Activated T-helper 2 cell treated with anti-CD3 and anti-CD28 coated beads, Interferon-gamma antibody, Interleukin-2, Interleukin-4, amounts not matched to agents 10 μg/mL and 5 μg/mL and 100 μg/mL, durations not matched to agents 14 hours and 24 hours and 36 hours (primary cell): Measurements from ENCODE around the gene TMEM61. TPM values are rescaled to one million over a fixed set of nuclear protein-coding genes. Genes with fewer than 3 reads are reported as not detected.
"Not testable (repeated sequence)": the region's sequence is repeated elsewhere in the genome, so short reads cannot be mapped to it uniquely, and the experiment has no call there.

ENCODE experiments used
- DNase-seq: peaks from one replicate; pipeline ENCODE4 v3.0.0; 2021; ENCODE audit warnings: low spot score
- H3K27ac Mint-ChIP-seq: one replicate; pipeline ENCODE4 v1.8.0; 2021; ENCODE audit warnings: mixed read lengths
- H3K27me3 Mint-ChIP-seq: one replicate; pipeline ENCODE4 v1.8.0; 2021; ENCODE audit warnings: low read depth, mixed read lengths
- H3K36me3 Mint-ChIP-seq: one replicate; pipeline ENCODE4 v1.8.0; 2021; ENCODE audit warnings: low read depth, mixed read lengths
- H3K4me1 Mint-ChIP-seq: one replicate; pipeline ENCODE4 v1.8.0; 2021; ENCODE audit warnings: low read depth, mixed read lengths
- H3K4me3 Mint-ChIP-seq: one replicate; pipeline ENCODE4 v1.8.0; 2021; ENCODE audit warnings: low read depth, mild to moderate bottlenecking, moderate library complexity, mixed read lengths
- H3K9me3 Mint-ChIP-seq: one replicate; pipeline ENCODE4 v1.8.0; 2021; ENCODE audit warnings: mixed read lengths
- intact Hi-C: fragments of 100-400 bp; cut with micrococcal nuclease; formaldehyde crosslinking; loops from one replicate; pipeline ENCODE4 v1.15.1; 2023
- total RNA-seq: library from RNA; stranded (reverse); gene quantifications from 2 replicates; pipeline ENCODE4 v1.2.3, GENCODE V29; 2022

Gene TMEM61
- total RNA-seq, 1 donor from 2014 or later, result 0.16 TPM

DNA sequence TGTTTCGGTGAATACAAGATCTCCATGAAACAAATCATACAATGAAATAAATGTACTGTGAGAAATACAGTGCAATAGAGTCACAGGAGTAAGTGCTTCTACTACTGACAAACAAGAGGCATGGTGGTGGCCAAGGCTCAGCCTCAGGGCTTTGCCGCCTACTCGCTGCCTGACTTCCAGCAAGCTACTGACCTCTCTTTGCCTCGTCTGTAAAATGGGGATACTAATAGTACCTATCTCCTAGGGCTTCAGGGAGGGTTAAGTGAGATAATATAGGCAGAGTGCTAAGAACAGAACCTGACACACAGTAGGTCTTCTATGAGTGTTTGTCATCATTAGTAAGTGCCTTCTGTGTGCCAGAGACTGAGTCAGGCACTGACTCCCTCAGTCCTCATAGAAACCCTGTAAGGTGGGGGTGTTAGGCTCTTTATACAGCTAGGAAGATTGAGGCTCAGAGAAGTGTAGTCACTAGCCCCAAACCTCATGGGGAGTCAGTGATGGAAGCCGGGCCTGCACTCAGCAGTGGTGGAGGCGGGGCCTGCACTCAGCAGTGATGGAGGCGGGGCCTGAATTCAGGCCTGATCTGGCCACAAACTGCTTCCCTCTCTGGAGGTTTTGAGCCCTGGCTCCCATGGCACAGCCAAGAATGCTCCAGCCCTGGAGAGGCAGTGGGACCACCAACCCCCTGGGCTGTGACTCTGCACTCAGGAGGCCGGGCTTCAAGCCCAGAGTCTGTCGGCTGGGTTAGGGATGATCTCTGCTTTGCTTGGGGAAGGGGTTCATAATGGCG lies 25.1 kb downstream of the TMEM61 start:
- intact Hi-C loops, result no loop called here
- Mint-ChIP-seq H3K27me3 (no peaks in the 10 kb centered on the region), H3K9me3 (no peaks in the 10 kb centered on the region), H3K27ac (no peak overlapping the region), H3K36me3 (no peaks in the 10 kb centered on the region), H3K4me1 (no peaks in the 10 kb centered on the region), H3K4me3 (no peak overlapping the region)
- DNase-seq, result no peak

DNA sequence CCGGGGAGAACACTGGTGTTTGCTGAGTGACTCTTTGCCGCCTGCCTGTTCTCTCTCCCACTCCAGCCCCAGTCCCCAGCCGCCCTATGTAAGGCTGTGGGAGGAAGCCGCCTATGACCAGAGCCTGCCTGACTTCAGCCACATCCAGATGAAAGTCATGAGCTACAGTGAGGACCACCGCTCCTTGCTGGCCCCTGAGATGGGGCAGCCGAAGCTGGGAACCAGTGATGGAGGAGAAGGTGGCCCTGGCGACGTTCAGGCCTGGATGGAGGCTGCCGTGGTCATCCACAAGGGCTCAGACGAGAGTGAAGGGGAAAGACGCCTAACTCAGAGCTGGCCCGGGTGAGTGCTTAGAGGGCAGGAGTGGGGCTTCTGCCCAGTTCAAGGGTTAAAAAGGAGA lies 26.5 kb downstream of the TMEM61 start:
- Mint-ChIP-seq H3K36me3 (no peaks in the 10 kb centered on the region), H3K27me3 (no peaks in the 10 kb centered on the region), H3K4me3 (no peak overlapping the region), H3K27ac (no peak overlapping the region), H3K4me1 (no peaks in the 10 kb centered on the region), H3K9me3 (no peaks in the 10 kb centered on the region)
- intact Hi-C loops, result no loop called here
- no peak for DNase-seq

DNA sequence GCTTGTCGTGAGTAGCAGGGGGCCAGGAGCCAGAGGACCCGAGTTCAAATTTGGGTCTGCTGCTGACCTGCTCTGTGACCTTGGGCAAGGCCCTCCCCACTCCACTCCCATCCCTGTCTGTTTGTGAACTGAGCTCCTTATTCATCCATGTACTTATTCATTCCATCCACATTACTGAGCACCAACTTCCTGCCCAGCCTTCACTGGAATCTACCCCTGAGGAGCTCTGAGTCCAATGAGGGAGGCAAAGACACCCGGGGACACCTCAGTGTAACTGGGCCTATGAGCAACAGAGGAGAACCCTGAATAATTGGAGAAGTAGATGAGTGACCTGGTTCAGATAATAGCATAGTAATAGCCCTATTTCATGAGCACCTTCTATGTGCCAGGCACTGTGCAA lies 27.2 kb downstream of the TMEM61 start:
- H3K9me3 Mint-ChIP-seq, result no peaks in the 10 kb centered on the region
- no peak overlapping the region for H3K4me3 Mint-ChIP-seq
- H3K27ac Mint-ChIP-seq, result no peak overlapping the region

DNA sequence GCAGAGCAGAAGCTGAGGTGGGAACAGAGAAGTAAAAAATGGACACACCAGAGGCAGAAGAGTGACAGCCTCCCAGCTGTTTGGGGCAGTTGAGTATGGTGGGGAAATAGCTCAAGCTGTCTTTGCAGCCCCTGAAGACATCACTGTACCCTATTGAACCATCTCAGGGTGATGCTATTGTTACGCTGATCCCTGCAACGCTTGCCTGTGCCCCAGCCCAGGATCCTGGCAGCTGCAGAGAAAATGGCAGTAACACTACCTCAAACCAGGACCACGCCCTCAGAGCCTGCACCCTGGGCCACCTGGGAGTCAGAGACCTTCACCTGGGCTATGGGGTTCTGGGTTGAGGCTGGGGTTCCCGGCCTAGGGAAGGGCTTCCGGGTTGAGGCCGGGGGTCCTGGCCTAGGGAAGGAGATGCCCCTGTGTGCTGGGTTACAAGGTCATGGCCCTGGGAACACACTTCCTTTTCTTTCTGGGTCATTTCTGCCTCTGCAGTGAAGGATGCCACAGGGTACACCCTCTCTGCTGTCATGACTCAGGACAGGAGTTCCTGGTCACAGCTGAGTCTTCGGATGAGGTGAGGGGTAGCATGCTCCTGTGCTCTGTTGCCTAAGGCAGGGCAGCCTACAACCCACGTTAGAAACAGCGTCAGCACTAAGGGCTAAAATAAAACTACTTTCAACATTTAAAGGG lies 29.9 kb downstream of the TMEM61 start:
- Mint-ChIP-seq H3K4me1 (no peaks in the 10 kb centered on the region), H3K9me3 (no peaks in the 10 kb centered on the region), H3K36me3 (no peaks in the 10 kb centered on the region), H3K4me3 (no peak overlapping the region), H3K27ac (no peak overlapping the region), H3K27me3 (peaks cover 6% of the 10 kb centered on the region)
- intact Hi-C loops, result no loop called here
- DNase-seq, result no peak

More for the DNA sequence above, 27.2 kb downstream of the TMEM61 start:
- DNase-seq, result no peak
- Mint-ChIP-seq H3K4me1 (no peaks in the 10 kb centered on the region), H3K27me3 (no peaks in the 10 kb centered on the region), H3K36me3 (no peaks in the 10 kb centered on the region)
- intact Hi-C loops, result no loop called here

DNA sequence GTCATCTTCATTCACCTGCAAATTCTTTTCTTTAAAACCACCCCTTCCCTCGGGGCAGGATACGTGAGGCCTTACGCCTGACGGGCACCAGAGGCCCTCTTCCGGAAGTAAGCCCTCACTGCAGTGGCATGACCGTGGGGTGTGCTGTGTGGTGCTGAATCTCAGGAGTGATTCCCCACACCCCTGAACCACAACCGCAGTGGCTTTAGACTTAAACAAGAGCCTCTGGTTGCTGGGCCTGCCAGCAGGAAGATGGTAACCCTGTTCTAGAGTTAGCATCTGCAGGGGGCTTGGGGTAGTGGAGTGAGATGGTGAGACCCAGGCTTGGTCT lies 30.4 kb downstream of the TMEM61 start:
- H3K27ac Mint-ChIP-seq, result no peak overlapping the region
- no peaks in the 10 kb centered on the region for H3K36me3 Mint-ChIP-seq
- H3K4me3 Mint-ChIP-seq, result no peak overlapping the region
- no peaks in the 10 kb centered on the region for H3K9me3 Mint-ChIP-seq
- no peaks in the 10 kb centered on the region for H3K4me1 Mint-ChIP-seq
- intact Hi-C loops, result no loop called here
- DNase-seq, result no peak
- peaks cover 6% of the 10 kb centered on the region for H3K27me3 Mint-ChIP-seq

DNA sequence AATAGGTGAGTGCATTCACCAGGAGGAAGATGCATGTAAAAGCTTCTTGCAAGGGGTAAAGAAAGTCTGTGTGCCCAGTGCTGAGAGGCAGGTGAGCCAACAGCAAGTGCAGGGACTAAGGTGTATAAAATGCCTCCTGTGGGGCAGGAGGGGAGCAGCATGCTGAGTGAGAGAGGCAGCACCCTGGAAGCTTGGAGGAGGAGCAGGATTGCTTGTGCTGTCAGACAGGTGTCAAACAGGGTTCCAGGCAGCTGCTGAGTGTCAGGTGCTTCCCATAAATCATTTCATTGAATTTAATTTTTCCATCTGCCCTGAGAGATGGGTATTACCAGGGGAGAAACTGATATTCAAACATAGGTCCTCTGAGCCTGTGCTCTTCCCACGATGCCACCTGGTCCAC lies 32.2 kb downstream of the TMEM61 start:
- intact Hi-C loops, result no loop called here
- Mint-ChIP-seq H3K27ac (no peak overlapping the region), H3K9me3 (no peaks in the 10 kb centered on the region), H3K4me1 (no peaks in the 10 kb centered on the region), H3K36me3 (no peaks in the 10 kb centered on the region), H3K4me3 (no peak overlapping the region), H3K27me3 (peaks cover 15% of the 10 kb centered on the region)
- DNase-seq, result no peak

DNA sequence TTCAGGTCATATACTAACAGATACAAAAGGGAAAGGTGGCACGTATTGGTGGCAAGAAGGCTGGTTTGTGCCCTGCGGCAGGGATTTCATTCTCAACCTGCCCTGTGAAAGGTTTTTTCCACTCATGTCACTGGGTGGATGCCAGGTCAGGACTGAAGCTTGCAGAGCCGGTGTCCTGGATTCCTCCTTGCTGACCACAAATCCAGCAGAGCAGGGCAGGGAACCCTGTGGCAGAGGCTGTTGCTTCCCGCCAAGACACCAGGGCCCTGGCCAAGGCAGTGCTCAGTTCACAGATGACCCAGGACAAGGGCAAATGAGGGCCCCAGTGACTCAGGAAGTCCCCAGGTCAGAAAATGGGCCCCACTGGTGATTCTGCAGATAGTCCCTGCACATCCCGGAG lies 34.7 kb downstream of the TMEM61 start:
- Mint-ChIP-seq H3K27me3 (peaks cover 17% of the 10 kb centered on the region), H3K27ac (no peak overlapping the region), H3K36me3 (no peaks in the 10 kb centered on the region), H3K4me1 (no peaks in the 10 kb centered on the region), H3K9me3 (no peaks in the 10 kb centered on the region), H3K4me3 (no peak overlapping the region)
- intact Hi-C loops, result no loop called here
- no peak for DNase-seq

DNA sequence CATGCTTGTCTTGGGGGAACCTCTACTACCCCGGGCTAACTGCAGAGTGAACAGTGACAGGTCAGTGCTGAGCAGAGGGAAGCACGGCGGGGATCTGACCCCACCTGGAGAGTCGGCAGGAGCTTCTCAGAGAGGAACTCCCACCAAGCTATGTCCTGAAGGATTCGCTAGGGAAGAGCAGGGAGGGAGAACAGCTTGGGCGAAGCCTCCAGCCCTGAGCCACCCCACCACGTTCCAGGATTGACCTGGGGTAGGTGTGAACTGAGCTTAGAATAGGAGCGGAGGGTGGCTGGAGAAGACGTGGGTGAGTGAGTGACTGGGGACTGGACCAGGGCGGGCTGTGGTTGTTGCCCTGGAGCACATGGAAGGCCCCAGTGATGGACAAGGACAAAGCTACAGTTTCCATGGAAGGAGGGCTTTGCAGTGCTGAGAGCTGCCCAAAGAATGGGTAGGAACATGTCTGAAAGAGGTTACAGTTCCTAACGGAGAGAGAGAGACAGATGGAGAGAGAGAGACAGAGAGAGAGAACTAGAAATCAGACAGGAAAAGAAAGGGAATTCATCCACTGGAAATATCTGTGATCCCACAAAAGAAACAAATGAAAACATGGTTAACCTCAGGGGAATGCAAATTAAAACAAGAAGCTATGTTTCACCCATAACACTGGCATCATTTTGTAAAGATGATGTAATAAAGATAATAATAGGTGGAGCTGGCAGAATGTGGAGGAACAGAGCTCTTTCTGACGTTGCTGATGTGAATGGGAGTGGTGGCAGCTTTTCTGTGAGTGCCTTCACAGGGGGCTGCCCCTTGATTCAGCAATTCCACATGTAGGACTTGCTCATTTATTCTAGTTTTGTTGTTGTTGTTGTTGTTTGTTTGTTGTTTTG lies 35.5 kb downstream of the TMEM61 start:
- H3K27me3 Mint-ChIP-seq, result peaks cover 17% of the 10 kb centered on the region
- no peaks in the 10 kb centered on the region for H3K36me3 Mint-ChIP-seq
- DNase-seq, result no peak
- intact Hi-C loops, result no loop called here
- no peaks in the 10 kb centered on the region for H3K9me3 Mint-ChIP-seq
- no peak overlapping the region for H3K4me3 Mint-ChIP-seq
- H3K4me1 Mint-ChIP-seq, result no peaks in the 10 kb centered on the region
- H3K27ac Mint-ChIP-seq, result no peak overlapping the region

DNA sequence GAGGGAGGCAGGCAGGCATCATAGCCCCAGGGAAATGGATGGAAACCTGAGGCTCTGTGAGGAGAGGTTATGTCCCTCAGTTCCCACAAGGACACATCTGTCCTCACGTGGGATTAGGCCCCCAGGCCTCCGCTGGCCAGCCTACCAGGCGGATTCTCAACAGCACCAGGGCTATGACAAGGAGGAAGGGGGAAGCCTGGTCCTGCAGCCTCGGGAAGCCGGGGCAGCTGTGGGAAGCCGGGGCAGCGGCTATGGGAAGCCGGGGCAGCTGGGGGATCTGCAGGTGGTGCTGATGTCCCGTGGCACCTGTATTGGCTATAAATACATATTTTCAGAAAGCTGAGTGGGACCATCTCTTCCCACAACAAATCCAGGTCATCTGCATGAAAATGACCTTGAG lies 38.0 kb downstream of the TMEM61 start:
- H3K9me3 Mint-ChIP-seq, result no peaks in the 10 kb centered on the region
- no peak overlapping the region for H3K27ac Mint-ChIP-seq
- peaks cover 17% of the 10 kb centered on the region for H3K27me3 Mint-ChIP-seq
- DNase-seq, result no peak
- H3K4me3 Mint-ChIP-seq, result no peak overlapping the region
- no peaks in the 10 kb centered on the region for H3K36me3 Mint-ChIP-seq
- H3K4me1 Mint-ChIP-seq, result no peaks in the 10 kb centered on the region
- intact Hi-C loops, result no loop called here

DNA sequence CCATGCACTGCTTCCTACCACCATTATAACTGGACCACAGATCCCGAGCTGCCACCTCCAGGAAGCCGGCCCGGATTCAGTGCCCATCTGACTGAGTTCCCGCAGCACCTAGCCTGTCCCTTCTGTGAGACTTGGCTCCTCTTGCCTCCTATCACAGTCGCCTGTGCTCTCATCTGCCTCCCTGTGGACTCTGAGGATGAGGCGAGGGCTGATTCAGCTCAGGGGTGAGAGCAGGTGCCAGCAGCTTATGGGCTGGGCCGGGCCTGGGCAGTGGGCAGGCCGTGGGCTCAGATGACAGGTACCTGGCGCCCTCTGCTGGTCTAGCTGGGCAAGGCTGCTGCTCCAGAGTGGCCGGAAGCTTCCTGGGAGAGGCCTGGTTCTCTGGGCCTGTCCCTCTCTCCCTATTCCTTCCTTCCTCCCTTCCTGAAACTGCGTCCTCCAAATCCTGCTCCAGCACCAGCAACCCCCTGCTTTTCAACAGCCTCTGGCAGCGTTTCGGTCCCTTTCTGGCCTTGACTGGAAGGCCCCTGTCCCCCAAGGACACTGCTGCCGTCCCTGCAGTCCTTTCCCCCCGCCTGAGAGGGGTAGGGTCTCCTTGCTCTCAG lies 41.6 kb downstream of the TMEM61 start:
- no peak overlapping the region for H3K27ac Mint-ChIP-seq
- intact Hi-C loops, result loop anchor here (1.0 to 2.0 kb wide), 2 partner anchors 71 to 77 kb away; no protein-coding TSS in a partner anchor

DNA sequence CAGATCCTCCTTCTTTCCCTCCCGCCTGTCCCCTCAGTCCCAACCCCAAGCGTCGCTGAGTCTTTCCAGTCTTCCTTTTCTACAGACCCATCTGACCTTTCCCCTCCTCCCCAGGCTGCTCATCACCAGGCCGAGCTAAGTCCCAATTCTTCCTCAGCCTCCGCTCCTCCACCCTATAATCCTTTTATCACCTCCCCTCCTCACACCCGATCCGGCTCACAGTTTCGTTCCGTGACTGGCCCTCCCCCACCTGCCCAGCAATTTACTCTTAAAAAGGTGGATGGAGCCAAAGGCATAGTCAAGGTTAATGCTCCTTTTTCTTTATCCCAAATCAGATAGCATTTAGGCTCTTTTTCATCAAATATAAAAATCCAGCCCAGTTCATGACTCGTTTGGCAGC lies 43.7 kb downstream of the TMEM61 start:
- H3K4me1 Mint-ChIP-seq, H3K27me3 Mint-ChIP-seq, H3K36me3 Mint-ChIP-seq, H3K27ac Mint-ChIP-seq, DNase-seq, H3K4me3 Mint-ChIP-seq, intact Hi-C loops, H3K9me3 Mint-ChIP-seq: not testable (repeated sequence)

More for the DNA sequence above, 41.6 kb downstream of the TMEM61 start:
- Mint-ChIP-seq H3K4me1 (peaks cover 2% of the 10 kb centered on the region), H3K27me3 (peaks cover 3% of the 10 kb centered on the region), H3K4me3 (no peak overlapping the region), H3K36me3 (no peaks in the 10 kb centered on the region), H3K9me3 (no peaks in the 10 kb centered on the region)
- DNase-seq, result peak; percentile 45

DNA sequence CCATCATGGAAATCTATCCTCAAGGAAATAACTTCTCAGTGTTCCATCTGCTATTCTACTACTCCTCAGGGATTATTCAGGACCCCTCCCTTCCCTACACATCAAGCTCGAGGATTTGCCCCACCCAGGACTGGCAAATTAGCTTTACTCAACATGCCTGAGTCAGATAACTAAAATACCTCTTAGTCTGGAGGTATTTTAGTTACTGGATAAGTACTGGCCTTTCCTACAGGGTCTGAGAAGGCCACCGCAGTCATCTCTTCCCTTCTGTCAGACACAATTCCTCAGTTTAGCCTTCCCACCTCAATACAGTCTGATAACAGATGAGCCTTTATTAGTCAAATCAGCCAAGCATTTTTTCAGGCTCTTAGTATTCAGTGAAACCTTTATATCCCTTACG lies 46.3 kb downstream of the TMEM61 start:
- H3K27ac Mint-ChIP-seq, H3K9me3 Mint-ChIP-seq, H3K27me3 Mint-ChIP-seq, DNase-seq, H3K4me3 Mint-ChIP-seq, H3K36me3 Mint-ChIP-seq, H3K4me1 Mint-ChIP-seq, intact Hi-C loops: not testable (repeated sequence)
